H54 (cell line): Measurements from ENCODE around the gene TTLL7.
"Not testable (repeated sequence)": the region's sequence is repeated elsewhere in the genome, so short reads cannot be mapped to it uniquely, and the experiment has no call there.

Source experiments
- DNase-seq: peaks from one replicate; pipeline ENCODE4 v3.0.0; 2011; ENCODE audit warnings: low spot score, mixed read lengths; ENCODE audit not compliant: insufficient read length
- FAIRE-seq: peaks from 3 replicates; lab custom pipeline; 2011; peaks lifted over from hg19 to GRCh38; lab: Jason Lieb, UNC
- POLR2A ChIP-seq: IDR thresholded peaks from 2 replicates; pipeline ENCODE4 v1.6.1; 2011; ENCODE audit warnings: low read depth, mild to moderate bottlenecking, low read length

The TTLL7 gene

GRCh38 chr1:84006591-84006990 is 7.7 kb upstream of the TTLL7 start:
- no peak for TF ChIP-seq POLR2A
- DNase-seq = no peak
- FAIRE-seq = no peak

GRCh38 chr1:84001501-84001900 is 2.6 kb upstream of the TTLL7 start:
- no peak for TF ChIP-seq POLR2A
- no peak for FAIRE-seq
- no peak for DNase-seq

GRCh38 chr1:84000954-84001495 is 2.1 kb upstream of the TTLL7 start:
- DNase-seq (no peak), FAIRE-seq (no peak)
- TF ChIP-seq POLR2A = no peak

GRCh38 chr1:84000196-84000885 is 1.4 kb upstream of the TTLL7 start:
- DNase-seq (no peak), FAIRE-seq (no peak)
- no peak for TF ChIP-seq POLR2A

GRCh38 chr1:83999316-83999819 is 436 bp upstream of the TTLL7 start:
- FAIRE-seq = no peak
- TF ChIP-seq POLR2A = no peak
- DNase-seq = peak; percentile 64

- TF ChIP-seq POLR2A = no peak
- peak; percentile 57 for FAIRE-seq
These were observed 781 bp downstream of the TTLL7 start for GRCh38 chr1:83998205-83998497.

GRCh38 chr1:83997631-83998030 is 1.3 kb downstream of the TTLL7 start:
- FAIRE-seq = peak; percentile 86
- no peak for DNase-seq
- TF ChIP-seq POLR2A = no peak

More at GRCh38 chr1:83998205-83998497, 781 bp downstream of the TTLL7 start:
- DNase-seq = no peak

- no peak for TF ChIP-seq POLR2A
- DNase-seq (peak; percentile 12), FAIRE-seq (peak; percentile 86)
These were observed 2.3 kb downstream of the TTLL7 start for GRCh38 chr1:83996621-83997020.

- FAIRE-seq (peak; percentile 30), DNase-seq (no peak)
- TF ChIP-seq POLR2A = no peak
These were observed 2.7 kb downstream of the TTLL7 start for GRCh38 chr1:83996191-83996590.

- FAIRE-seq (no peak), DNase-seq (no peak)
- no peak for TF ChIP-seq POLR2A
These were observed 3.3 kb downstream of the TTLL7 start for GRCh38 chr1:83995649-83996048.

- no peak for TF ChIP-seq POLR2A
- FAIRE-seq = no peak
These were observed 4.8 kb downstream of the TTLL7 start for GRCh38 chr1:83994111-83994510.

GRCh38 chr1:83990734-83991133 is 8.2 kb downstream of the TTLL7 start:
- TF ChIP-seq POLR2A = no peak
- DNase-seq (no peak), FAIRE-seq (no peak)

More at GRCh38 chr1:83994111-83994510, 4.8 kb downstream of the TTLL7 start:
- DNase-seq = no peak

- DNase-seq (no peak), FAIRE-seq (no peak)
- no peak for TF ChIP-seq POLR2A
These were observed 13.9 kb downstream of the TTLL7 start for GRCh38 chr1:83985048-83985447.

GRCh38 chr1:83983918-83984317 is 15.0 kb downstream of the TTLL7 start:
- DNase-seq, FAIRE-seq: not testable (repeated sequence)

- FAIRE-seq = peak; percentile 6
- no peak for DNase-seq
- TF ChIP-seq POLR2A = no peak
These were observed 20.9 kb downstream of the TTLL7 start for GRCh38 chr1:83978056-83978455.
